Dermis lymphatic vessel endothelial cell (primary cell): ENCODE data around the gene KRT86. TPM values are rescaled to one million over a fixed set of nuclear protein-coding genes. Genes with fewer than 3 reads are reported as not detected.

ENCODE experiments used
- total RNA-seq: library from RNA; depleted of rRNA; stranded (reverse); fragments of >200 nt; gene quantifications from 2 replicates; pipeline ENCODE4 v1.2.1, GENCODE V29; 2014

Gene KRT86
- not detected in 2 replicates for total RNA-seq

GRCh38 chr12:52274521-52275120 lies at the start of gene KRT86:
Gene KRT86, plus strand, starts transcription at chr12:52274645. Its CDS starts 27,272 bp downstream, at chr12:52301917.

DNA sequence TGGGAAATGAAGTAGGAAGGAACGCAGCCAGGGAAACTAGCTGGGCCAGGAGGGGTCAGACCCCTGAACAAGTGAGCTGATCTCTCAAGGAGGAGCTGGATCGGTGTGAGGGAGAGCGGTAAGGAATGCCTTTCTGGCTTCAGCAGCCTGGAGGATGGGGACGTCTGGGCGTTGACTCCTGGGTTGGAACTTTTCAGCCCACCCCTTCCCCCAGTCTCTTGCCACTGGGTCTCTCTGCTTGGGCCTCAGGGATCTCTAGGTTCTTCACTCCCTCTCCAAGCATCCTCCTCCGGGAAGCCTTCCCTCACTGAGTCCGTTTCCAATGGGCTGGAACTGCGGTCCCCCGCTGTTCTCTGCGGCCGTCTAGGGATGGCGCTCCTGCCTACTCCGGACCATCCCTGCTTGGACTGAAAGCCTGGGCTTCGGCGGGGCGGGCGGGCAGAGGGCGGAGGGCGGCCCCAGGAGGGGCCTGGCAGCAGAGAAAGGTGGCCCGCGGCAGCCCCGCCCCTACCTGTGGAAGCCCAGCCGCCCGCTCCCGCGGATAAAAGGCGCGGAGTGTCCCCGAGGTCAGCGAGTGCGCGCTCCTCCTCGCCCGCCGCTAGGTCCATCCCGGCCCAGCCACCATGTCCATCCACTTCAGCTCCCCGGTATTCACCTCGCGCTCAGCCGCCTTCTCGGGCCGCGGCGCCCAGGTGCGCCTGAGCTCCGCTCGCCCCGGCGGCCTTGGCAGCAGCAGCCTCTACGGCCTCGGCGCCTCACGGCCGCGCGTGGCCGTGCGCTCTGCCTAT lies 41.6 kb upstream of the KRT86 start, which contains the start of gene KRT7:
Gene KRT7 (plus strand): TSS at position 570 of the 788 bp plus-strand sequence. CDS start 54 bp downstream, at position 624.

GRCh38 chr12:52291267-52291935 lies 17.0 kb downstream of the KRT86 start, which contains the start of gene KRT81:
Gene KRT81, minus strand, starts transcription at chr12:52291534. Its CDS starts 69 bp downstream, at chr12:52291465.

GRCh38 chr12:52320784-52321400 lies 46.4 kb downstream of the KRT86 start, which contains the start of gene KRT83:
Gene KRT83, minus strand, starts transcription at chr12:52321398. Its CDS starts 63 bp downstream, at chr12:52321335.

Other genes starting within 250 kb of the KRT86 start
- gene NR4A1, start 223.2 kb upstream of the KRT86 start, total RNA-seq, result 0.86 and 6.2 TPM in 2 replicates
- gene ATG101, start 204.7 kb upstream of the KRT86 start, total RNA-seq, result 45.9 and 51.7 TPM in 2 replicates
- gene SMIM41, start 194.9 kb upstream of the KRT86 start, total RNA-seq, result 0.09 TPM in 1 of 2 replicates, not detected in the other
- gene KRT80, start 82.6 kb upstream of the KRT86 start, total RNA-seq, result under 0.01 TPM in 2 replicates
- gene KRT7, start 41.4 kb upstream of the KRT86 start, total RNA-seq, result 9.5 and 21.9 TPM in 2 replicates
- 0.22 TPM in 1 of 2 replicates, not detected in the other for gene KRT81, start 16.9 kb downstream of the KRT86 start, total RNA-seq
- gene KRT83, start 46.8 kb downstream of the KRT86 start, total RNA-seq, result not detected in 2 replicates
- not detected in 2 replicates for gene KRT85, start 92.8 kb downstream of the KRT86 start, total RNA-seq
- gene KRT84, start 111.0 kb downstream of the KRT86 start, total RNA-seq, result not detected in 2 replicates
- gene KRT82, start 131.7 kb downstream of the KRT86 start, total RNA-seq, result not detected in 2 replicates
- gene KRT75, start 159.7 kb downstream of the KRT86 start, total RNA-seq, result not detected in 2 replicates
- gene KRT6B, start 177.5 kb downstream of the KRT86 start, total RNA-seq, result not detected in 2 replicates
- under 0.01 TPM in 1 of 2 replicates, not detected in the other for gene KRT6C, start 199.2 kb downstream of the KRT86 start, total RNA-seq
- 0.11 TPM in 1 of 2 replicates, not detected in the other for gene KRT6A, start 218.6 kb downstream of the KRT86 start, total RNA-seq
- gene KRT5, start 245.7 kb downstream of the KRT86 start, total RNA-seq, result 0.11 TPM in 1 of 2 replicates, not detected in the other